Activated CD8-positive, alpha-beta memory T cell treated with anti-CD3 and anti-CD28 coated beads for 24 hours (primary cell): ENCODE data around the gene GNAT2.

Experiments
- DNase-seq: peaks from one replicate; pipeline ENCODE4 v3.0.0-alpha.2; 2020

Gene GNAT2

DNA sequence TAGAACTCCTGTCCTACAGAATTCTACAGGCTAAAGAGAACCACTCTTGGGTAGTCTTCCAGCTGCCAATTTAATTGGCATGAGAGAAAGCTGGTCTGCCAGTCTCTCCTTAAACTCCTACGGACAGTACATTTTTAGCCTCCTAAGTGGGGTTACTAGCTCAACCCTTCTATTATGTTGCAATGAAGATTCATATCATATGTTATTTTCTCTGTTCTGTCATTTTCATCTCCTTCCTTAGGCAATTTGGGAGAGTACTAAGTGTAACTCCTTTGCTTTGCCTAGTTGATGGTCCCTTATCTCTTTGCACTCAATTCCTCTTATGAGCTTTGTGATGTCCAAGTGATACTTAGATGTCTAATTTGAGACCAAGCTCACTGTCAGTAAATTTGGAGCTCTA, 14.0 kb downstream of the GNAT2 start:
- DNase-seq: no peak

DNA sequence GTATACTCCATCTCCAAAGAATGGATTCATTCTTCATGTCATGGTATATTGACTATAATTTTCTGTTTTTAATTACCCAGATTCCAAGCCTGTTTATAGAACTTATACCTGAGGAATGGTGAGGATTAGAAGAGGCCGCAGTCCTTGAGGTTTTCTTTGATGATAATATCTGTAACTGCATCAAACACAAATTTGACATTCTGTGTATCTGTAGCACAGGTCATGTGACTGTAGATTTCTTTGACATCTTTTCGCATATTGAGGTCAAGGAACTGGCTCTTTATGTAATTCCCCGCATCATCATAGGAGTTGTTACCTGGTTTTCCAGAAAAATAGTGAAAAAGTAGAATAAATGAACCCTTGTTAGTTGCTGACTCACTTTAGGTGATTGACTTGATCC, 16.2 kb downstream of the GNAT2 start:
- no peak for DNase-seq

DNA sequence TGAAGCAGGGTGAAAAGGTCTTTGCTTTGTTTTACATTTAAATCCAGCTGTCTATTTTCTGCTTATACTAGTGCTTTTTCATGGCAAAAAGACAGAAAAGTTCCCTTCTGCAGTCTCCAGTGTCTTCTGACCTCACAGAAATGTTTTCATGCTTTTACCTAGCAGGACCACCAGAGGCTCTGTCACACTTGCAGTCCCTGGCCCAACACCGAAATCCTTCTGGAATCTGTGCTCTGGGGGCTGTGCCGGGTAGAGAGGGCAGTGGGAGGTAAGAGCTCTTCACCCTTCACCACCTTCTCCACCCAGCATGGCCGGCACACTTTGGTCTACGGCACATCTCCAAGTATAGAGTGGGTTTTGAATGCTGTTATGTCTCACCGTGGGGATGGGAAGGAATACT, 20.8 kb downstream of the GNAT2 start:
- DNase-seq: no peak

GRCh38 chr1:109598156-109598555, 21.3 kb downstream of the GNAT2 start:
- no peak for DNase-seq

DNA sequence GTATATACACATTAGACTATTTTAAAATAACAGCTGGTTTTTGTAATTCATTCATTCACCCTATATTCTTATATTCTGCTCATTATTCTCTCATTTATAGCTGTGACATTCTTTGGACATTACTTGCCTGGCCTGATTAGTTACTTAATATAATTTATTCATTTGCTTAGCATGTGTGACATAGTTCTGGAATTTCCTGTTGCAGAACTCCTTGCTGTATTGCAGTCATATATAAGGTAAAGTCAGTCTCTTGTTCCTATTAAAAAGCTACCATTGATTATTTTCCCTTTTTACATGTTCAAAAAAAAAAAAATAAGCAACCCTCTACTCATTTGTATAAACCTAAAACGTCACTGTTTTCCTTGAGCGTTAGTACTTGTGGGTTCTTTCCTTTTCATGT, 23.9 kb downstream of the GNAT2 start:
- no peak for DNase-seq

DNA sequence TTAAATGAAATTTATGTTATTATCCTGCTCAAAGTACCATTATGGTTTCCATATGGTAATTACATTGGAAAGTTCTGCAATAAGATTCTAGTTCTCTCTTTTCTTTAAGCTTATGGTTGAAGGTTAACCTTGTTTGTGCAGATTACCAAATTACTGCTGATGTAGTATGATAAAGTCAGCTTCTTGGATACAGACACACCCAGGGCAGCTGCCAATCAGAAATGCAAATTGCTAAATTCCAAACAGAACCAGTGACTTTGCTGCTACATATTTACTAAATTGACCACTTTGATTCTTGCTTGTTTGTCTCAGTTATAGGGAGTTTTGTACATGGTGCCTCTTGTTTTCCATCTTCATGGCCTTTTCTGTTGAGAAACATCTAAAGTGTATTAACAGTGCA, 26.5 kb downstream of the GNAT2 start:
- no peak for DNase-seq

DNA sequence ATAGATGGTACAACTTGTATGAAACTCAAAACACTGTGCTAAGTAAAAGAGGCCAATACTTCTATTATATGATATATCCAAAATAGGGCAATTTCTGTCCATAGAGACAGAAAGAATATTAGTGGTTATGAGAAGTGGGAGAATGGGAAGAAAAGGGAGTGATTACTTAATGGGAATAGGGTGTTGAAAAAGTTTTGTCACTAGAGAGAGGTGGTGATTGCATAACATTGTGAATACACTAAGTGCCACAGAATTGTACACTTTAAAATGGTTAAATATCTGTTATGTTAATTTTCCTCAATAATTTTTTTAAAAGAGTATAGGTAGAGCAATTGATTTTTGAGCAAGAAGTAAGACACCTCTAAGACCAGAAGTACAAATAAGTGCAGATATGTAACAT, 29.7 kb downstream of the GNAT2 start:
- no peak for DNase-seq

DNA sequence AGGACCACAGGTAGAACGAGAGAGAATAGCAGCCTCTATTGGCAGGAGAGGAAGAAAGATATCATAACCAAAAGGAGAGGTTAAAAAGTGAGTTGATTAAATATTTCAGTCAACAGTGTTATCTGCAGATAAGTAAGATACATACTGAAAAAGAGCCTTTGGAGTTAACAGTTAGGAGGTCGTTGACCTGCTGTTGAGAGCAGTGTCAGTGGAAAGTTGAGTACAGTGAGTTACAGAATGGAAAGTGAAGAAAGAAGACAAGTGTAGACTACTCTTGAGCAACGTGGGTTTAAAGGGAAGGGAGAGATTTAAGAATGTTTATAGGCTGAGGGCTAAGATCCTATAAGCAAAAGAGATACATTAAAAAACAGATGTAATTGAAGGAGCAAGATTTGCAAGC, 30.2 kb downstream of the GNAT2 start:
- DNase-seq: no peak

- DNase-seq: no peak
These were observed 33.4 kb downstream of the GNAT2 start for GRCh38 chr1:109586055-109586454.

DNA sequence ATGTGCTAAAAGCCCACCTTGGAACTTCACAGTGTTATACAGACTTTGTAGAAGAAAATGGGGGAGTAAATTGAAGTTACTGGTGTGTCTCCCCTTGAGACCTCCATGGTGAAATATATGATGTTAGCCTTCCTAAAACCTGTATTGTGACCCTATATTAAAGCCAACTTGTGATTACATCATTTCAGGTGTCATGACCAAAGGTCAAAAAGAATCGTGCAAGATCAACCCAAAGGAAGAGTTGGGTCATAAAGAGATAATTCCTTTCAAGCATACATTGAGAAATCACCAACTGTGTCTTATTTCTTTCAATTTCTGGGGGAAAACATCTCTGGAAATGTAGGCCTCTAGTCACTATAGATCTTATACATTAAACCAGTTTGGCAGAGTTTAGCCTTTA, 34.6 kb downstream of the GNAT2 start:
- DNase-seq: no peak

DNA sequence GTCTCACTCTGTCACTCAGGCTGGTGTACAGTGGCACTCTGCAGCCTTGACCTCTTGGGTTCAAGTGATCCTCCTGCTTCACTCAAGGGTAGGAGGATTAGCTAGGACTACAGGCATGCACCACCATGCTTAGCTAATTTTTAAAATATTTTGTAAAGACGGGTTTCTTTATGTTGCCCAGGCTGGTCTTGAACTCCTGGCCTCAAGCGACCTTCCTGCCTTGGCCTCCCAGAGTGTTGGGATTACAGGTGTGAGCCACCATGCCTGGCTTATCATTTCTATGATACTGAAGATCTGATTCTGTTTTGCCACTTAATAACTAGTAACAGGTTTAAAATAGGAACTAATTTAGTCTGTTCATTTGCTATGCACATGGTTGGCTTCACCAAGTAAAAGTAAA, 37.4 kb downstream of the GNAT2 start:
- no peak for DNase-seq

- DNase-seq: no peak
These were observed 39.9 kb downstream of the GNAT2 start for GRCh38 chr1:109579491-109579890.

GRCh38 chr1:109578947-109579443, 40.4 kb downstream of the GNAT2 start:
- DNase-seq: no peak

GRCh38 chr1:109573785-109574184, 45.6 kb downstream of the GNAT2 start:
- no peak for DNase-seq

GRCh38 chr1:109570414-109570813, 49.0 kb downstream of the GNAT2 start:
- no peak for DNase-seq

DNA sequence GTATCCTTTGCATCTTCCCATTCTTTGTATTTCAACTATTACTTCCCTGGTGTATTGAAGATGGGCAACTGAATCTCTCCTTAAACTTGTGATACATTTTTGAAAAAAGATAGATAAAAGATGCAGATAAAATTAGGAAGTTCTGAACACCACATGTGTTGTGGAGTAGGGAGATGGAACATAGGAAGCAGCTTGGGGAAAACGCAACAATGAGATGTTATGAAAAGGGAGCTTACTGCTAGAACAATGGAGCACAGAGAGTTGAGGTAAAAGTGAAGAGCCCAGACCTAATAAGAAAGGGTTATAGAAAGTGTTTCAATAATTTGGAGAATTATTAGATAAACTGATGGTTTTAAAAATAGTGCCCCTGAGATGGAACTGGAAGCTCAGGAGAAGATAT, 50.1 kb downstream of the GNAT2 start:
- DNase-seq: no peak

DNA sequence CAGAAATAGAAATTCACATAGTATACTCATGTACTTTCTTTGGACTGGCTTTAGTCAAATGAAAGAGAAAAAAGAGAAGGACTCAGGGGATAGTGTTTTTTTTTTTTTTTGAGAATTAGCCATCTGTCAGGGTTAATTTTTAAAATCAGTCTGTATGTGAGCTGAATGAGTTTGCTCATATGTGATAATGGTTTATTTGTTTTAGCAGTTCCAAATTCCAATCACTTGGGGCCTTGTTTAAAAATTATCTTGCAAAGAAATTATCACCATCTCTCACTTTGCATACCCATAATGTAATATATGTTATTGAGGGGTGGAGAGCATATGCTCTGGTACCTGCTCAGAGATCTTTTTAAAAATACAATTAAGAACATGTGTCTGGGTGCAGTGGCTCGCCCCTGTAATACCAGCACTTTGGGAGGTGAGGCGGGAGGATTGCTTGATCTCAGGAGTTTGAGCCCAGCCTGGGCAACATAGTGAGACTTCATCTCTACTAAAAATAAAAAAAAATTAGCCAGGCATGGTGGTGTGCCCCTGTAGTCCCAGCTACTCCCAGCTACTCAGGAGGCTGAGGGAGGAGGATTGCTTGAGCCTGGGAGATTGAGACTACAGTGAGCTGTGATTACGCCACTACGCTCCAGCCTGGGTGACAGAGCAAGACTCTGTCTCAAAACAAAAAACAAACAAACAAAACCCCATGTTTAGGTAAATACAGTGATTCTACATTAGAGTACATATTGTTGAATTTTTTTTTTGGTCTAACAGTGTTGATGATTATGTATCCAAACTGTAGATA, 51.3 kb downstream of the GNAT2 start:
- DNase-seq: no peak

DNA sequence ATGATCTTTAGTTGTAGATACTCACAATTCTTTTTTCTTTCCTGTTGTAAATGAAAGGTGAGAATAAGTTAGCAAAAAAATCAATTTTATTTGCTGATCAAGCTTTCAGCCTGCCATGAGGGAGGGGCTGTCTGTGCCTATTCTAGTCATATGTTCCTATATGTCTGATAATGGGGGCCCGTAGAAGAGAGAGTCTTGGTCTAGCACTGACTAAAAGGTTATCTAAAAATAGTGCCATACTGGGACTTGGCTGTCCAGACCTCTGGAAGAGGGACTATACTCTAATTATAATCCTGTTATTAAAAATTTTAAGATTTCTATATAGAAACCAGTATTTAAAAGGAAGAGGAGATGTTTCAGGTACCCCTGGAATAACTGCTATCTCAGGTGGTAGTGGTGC, 52.4 kb downstream of the GNAT2 start:
- no peak for DNase-seq

- DNase-seq: no peak
These were observed 54.2 kb downstream of the GNAT2 start for GRCh38 chr1:109565241-109565640.

DNA sequence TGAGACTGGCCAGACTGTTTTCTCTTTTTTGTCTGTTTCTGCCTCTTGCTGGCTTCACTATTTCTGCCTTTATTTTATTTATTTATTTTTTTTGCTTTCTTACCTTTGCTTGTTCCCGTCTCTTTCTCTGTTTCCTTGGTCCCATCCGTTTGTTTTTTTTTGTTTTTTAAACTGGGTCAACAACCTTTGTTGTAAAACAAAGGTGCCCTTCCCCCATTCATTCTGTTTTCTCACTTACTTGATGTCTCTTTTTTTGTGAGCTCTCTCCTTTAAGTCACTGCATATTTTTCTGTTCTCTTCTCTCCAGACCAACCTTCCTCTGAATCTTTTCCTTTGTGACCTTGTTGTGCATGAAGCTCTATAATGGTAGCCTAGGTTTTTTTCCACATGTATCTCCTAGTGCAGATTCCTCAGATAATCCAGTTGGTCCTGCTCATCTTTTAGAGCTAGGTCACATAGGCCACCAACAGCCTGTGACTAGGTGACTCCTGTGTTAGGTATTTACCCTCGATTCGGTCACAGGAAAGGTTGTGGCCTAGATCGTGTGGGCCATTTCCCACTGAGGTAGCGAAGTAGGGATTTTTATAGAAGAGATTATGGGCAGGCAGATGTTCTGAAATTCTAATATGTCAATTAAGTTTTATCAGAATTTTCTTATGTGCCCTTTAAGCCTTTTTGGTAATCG, 55.1 kb downstream of the GNAT2 start:
- DNase-seq: no peak

- no peak for DNase-seq
These were observed 59.4 kb downstream of the GNAT2 start for GRCh38 chr1:109559995-109560394.

DNA sequence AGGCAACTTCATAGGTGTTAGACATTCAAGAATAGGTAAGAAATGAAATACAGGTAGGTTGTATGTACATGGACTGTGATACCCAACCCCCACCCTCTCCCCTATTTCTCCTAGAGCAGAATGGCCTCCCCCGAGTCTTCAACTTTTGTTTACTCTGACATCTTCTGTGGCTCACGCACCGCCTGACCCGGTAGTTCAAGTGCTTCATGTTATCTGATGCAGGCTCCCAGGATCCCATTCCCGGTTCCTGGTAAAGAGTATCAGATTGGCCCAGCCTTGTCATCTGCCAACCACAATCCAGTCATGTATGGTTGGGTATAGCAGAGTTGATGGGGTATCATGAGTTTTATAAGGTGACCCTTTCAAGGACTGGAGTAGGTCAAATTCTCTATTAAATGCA, 61.9 kb downstream of the GNAT2 start:
- no peak for DNase-seq

DNA sequence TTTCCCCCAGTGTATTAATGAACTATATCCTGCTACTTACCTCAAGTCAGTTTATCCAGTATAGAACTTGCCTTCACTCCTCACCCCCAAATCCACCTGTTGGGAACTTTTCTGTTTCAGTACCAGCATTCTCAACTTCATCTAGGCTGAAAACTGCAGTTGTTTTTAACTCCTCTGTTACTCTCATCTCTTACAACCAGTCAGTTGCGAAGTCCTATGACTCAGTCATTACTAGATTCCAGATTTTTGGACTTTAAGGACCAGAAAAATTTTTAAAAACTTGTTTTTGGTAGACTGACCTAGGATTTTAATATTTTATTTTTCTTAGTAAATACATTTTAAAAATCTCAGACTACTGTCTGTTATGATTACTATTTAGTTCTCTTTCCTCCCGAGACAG, 62.9 kb downstream of the GNAT2 start:
- DNase-seq: no peak
